DND-41 (cell line): ENCODE results near the gene PTPRN2.
"Not testable (repeated sequence)": the region's sequence is repeated elsewhere in the genome, so short reads cannot be mapped to it uniquely, and the experiment has no call there.

Source experiments
- ATAC-seq: fragments of 200-7000 bp; cut with Tn5 transposase; 3 replicates; pipeline ENCODE4 v1.9.1; 2021; ENCODE audit warnings: low read depth; ENCODE audit not compliant: insufficient read depth
- DNase-seq: peaks from one replicate; pipeline ENCODE4 v3.0.0-alpha.2; 2020
- H2AFZ ChIP-seq: 2 replicates; pipeline ENCODE4 v1.6.0; 2012; ENCODE audit warnings: low read depth, low read length
- H3K27ac ChIP-seq: 2 replicates; pipeline ENCODE4 v1.5.1; 2012; ENCODE audit warnings: low read length, inconsistent platforms
- H3K27me3 ChIP-seq: fragments of 200-600 bp; sonication (generic); 2 replicates; pipeline ENCODE4 v1.6.0; 2012; ENCODE audit warnings: low read length, mild to moderate bottlenecking, inconsistent platforms; ENCODE audit not compliant: insufficient read depth, poor library complexity
- H3K36me3 ChIP-seq: 2 replicates; pipeline ENCODE4 v1.5.1; 2012; ENCODE audit warnings: low read length, inconsistent platforms; ENCODE audit not compliant: insufficient read depth
- H3K4me1 ChIP-seq: 2 replicates; pipeline ENCODE4 v1.5.1; 2012; ENCODE audit warnings: mild to moderate bottlenecking, low read length; ENCODE audit not compliant: insufficient read depth
- H3K4me2 ChIP-seq: 2 replicates; pipeline ENCODE4 v1.6.0; 2012; ENCODE audit warnings: mild to moderate bottlenecking, moderate library complexity, low read length, inconsistent platforms; ENCODE audit not compliant: insufficient read depth
- H3K4me3 ChIP-seq, 2 experiments: fragments of 200-600 bp in 1 of 2; shearing (Covaris generic) in 1 of 2; 2 replicates each; pipeline ENCODE4 v1.5.1; 2012 to 2016; ENCODE audit warnings: inconsistent platforms in 2 of 2, low read length in 2 of 2, mild to moderate bottlenecking in 2 of 2, low read depth in 1 of 2, moderate library complexity in 1 of 2
- H3K79me2 ChIP-seq: 2 replicates; pipeline ENCODE4 v1.6.0; 2012; ENCODE audit warnings: low read length, inconsistent platforms; ENCODE audit not compliant: insufficient read depth
- H3K9ac ChIP-seq: 2 replicates; pipeline ENCODE4 v1.6.0; 2012; ENCODE audit warnings: low read depth, mild to moderate bottlenecking, inconsistent platforms, low read length, moderate library complexity
- H3K9me3 ChIP-seq: 2 replicates; pipeline ENCODE4 v1.5.1; 2012; ENCODE audit warnings: low read length, moderate library complexity, mild to moderate bottlenecking, inconsistent platforms; ENCODE audit not compliant: insufficient read depth, severe bottlenecking
- H4K20me1 ChIP-seq: 2 replicates; pipeline ENCODE4 v1.6.0; 2012; ENCODE audit warnings: low read length; ENCODE audit not compliant: insufficient read depth
- CTCF ChIP-seq: IDR thresholded peaks from 2 replicates; pipeline ENCODE4 v1.5.1; 2012; ENCODE audit warnings: borderline replicate concordance, low read length, moderate library complexity, mild to moderate bottlenecking; ENCODE audit not compliant: poor library complexity, severe bottlenecking; ENCODE audit errors: extremely low read depth
- EZH2 ChIP-seq: IDR thresholded peaks from 3 replicates; pipeline ENCODE4 v1.6.1; 2012; ENCODE audit warnings: borderline replicate concordance, low read depth, mild to moderate bottlenecking, moderate library complexity, low read length, inconsistent platforms; ENCODE audit not compliant: severe bottlenecking

PTPRN2 gene

GRCh38 chr7:157904211-157904865 lies 683.3 kb downstream of the PTPRN2 start:
- Histone ChIP-seq H4K20me1 (no peaks in the 10 kb centered on the region), H3K9ac (no peak overlapping the region), H3K27ac (no peak overlapping the region), H3K9me3 (no peaks in the 10 kb centered on the region), H3K36me3 (no peaks in the 10 kb centered on the region), H3K27me3 (peaks cover 3% of the 10 kb centered on the region), H3K4me1 (no peaks in the 10 kb centered on the region), H3K4me3 (no peak overlapping the region), H3K79me2 (no peaks in the 10 kb centered on the region), H2AFZ (no peak overlapping the region), H3K4me2 (no peak overlapping the region)
- DNase-seq = no peak
- TF ChIP-seq CTCF (no peak), EZH2 (no peak)
- no peak for ATAC-seq

DNA sequence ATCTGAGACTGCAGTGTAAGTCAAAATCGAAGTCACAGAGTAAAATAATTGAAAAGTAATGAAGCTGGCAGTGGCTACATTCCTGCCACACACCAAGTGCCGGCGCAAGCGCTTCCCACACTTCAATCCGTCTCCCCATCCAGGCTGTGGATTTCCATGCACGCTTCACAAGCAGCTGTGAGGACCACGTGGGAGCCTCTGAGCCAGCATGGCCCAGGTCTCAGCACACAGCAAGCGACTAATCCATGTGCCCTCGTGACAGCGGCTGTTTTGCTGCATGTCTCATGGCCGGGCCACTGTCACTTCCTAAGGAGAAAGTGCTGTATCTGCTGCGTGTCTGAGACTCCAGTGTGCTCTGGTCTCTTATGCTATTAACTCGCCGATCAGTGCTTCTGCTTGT lies 683.9 kb downstream of the PTPRN2 start:
- no peak for DNase-seq
- Histone ChIP-seq H3K27me3 (peaks cover 3% of the 10 kb centered on the region), H3K27ac (no peak overlapping the region), H3K36me3 (no peaks in the 10 kb centered on the region), H3K79me2 (no peaks in the 10 kb centered on the region), H3K9me3 (no peaks in the 10 kb centered on the region), H3K9ac (no peak overlapping the region), H3K4me1 (no peaks in the 10 kb centered on the region), H4K20me1 (no peaks in the 10 kb centered on the region), H3K4me3 (no peak overlapping the region), H3K4me2 (no peak overlapping the region), H2AFZ (no peak overlapping the region)
- ATAC-seq = no peak
- TF ChIP-seq CTCF (no peak), EZH2 (no peak)

- no peaks in the 10 kb centered on the region for H3K36me3 ChIP-seq
- no peak overlapping the region for H3K4me3 ChIP-seq
- H3K27ac ChIP-seq = no peak overlapping the region
- H3K9ac ChIP-seq = no peak overlapping the region
- H2AFZ ChIP-seq = no peak overlapping the region
- no peaks in the 10 kb centered on the region for H4K20me1 ChIP-seq
- no peak overlapping the region for H3K4me2 ChIP-seq
- no peaks in the 10 kb centered on the region for H3K79me2 ChIP-seq
- no peak for TF ChIP-seq EZH2
- no peaks in the 10 kb centered on the region for H3K9me3 ChIP-seq
- ATAC-seq (no peak), DNase-seq (no peak)
- no peaks in the 10 kb centered on the region for H3K4me1 ChIP-seq
- peaks cover 3% of the 10 kb centered on the region for H3K27me3 ChIP-seq
These were observed 684.3 kb downstream of the PTPRN2 start for GRCh38 chr7:157903296-157903695.

- H4K20me1 ChIP-seq, H3K36me3 ChIP-seq, H3K4me1 ChIP-seq, H3K9me3 ChIP-seq, H3K27ac ChIP-seq, H3K4me3 ChIP-seq, H3K27me3 ChIP-seq, H3K4me2 ChIP-seq, DNase-seq, H3K9ac ChIP-seq, H3K79me2 ChIP-seq, H2AFZ ChIP-seq, ATAC-seq: not testable (repeated sequence)
These were observed 685.6 kb downstream of the PTPRN2 start for GRCh38 chr7:157901816-157902610.
